Measurements from ENCODE around the gene CHRDL2. TPM values are rescaled to one million over a fixed set of nuclear protein-coding genes. Genes with fewer than 3 reads are reported as not detected.

Gene CHRDL2
- total and polyA plus RNA-seq, 3 donors from 2014 or later = 3.5 to 12.0 (median 5.3) TPM

DNA sequence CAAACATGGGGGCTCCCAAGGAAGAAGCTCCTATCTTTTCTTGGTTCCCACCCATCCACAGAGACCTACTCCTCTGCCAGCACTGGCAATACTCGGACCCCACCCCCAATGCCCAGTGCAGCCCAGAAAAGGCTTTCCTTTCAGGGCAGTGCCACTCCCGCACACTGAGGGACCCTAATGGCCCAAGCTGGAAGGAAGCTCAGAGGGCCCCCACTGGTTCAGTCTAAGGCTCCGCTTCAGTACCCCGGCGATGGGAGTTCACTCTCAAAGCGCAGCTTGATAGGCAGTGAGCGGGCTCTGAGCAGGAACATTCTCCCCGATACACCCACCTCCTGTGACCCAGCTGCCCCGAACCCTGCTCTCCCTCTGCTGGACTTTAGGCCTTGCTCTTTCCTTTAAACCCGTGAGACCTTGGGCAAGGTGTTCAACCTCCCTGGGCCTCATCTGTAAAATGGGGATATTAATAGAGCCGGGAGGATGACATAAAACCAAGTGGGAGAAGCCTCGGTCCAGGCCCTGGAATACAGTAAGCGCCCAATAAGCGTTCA is 48.4 kb downstream of the CHRDL2 start:
- no peaks in the 10 kb centered on the region for H3K36me3 ChIP-seq (ENCODE audit: low read depth, missing control alignments)
- no peaks in the 10 kb centered on the region for H3K9me3 ChIP-seq
- intact Hi-C loops (cut with DNase I; ENCODE audit: low total_unique reads) = loop anchor here (5.0 kb wide), 1 partner anchor 51 kb away; no protein-coding TSS in a partner anchor
- peaks cover 3% of the 10 kb centered on the region for H3K4me1 ChIP-seq
- no peaks in the 10 kb centered on the region for H3K27me3 ChIP-seq
- TF ChIP-seq, protein P1, sequence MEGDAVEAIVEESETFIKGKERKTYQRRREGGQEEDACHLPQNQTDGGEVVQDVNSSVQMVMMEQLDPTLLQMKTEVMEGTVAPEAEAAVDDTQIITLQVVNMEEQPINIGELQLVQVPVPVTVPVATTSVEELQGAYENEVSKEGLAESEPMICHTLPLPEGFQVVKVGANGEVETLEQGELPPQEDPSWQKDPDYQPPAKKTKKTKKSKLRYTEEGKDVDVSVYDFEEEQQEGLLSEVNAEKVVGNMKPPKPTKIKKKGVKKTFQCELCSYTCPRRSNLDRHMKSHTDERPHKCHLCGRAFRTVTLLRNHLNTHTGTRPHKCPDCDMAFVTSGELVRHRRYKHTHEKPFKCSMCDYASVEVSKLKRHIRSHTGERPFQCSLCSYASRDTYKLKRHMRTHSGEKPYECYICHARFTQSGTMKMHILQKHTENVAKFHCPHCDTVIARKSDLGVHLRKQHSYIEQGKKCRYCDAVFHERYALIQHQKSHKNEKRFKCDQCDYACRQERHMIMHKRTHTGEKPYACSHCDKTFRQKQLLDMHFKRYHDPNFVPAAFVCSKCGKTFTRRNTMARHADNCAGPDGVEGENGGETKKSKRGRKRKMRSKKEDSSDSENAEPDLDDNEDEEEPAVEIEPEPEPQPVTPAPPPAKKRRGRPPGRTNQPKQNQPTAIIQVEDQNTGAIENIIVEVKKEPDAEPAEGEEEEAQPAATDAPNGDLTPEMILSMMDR (IDR thresholded peaks at IDR 0.05) = no peak
- no peak for TF ChIP-seq POLR2A (IDR thresholded peaks at IDR 0.05)
- no peak overlapping the region for H3K27ac ChIP-seq
- DNase-seq = no peak
- H3K4me3 ChIP-seq = peak overlapping the region; percentile 49 to 56
- 65 to 76% methylated on average over 12 to 14 of the region's 14 CpGs for WGBS, 2 donors

- 66 to 73% methylated on average over 12 of the region's 12 CpGs for WGBS, 2 donors
- TF ChIP-seq POLR2A (IDR thresholded peaks at IDR 0.05) = no peak
- TF ChIP-seq, protein P1 (IDR thresholded peaks at IDR 0.05) = no peak
- Histone ChIP-seq H3K36me3 (ENCODE audit: low read depth, missing control alignments) (no peaks in the 10 kb centered on the region), H3K27ac (no peak overlapping the region), H3K4me3 (no peak overlapping the region), H3K9me3 (no peaks in the 10 kb centered on the region), H3K27me3 (no peaks in the 10 kb centered on the region), H3K4me1 (peaks cover 3% of the 10 kb centered on the region)
- intact Hi-C loops (cut with DNase I; ENCODE audit: low total_unique reads) = loop anchor here (5.0 kb wide), 1 partner anchor 50 kb away; no protein-coding TSS in a partner anchor
- no peak for DNase-seq
Observed at GRCh38 chr11:74681686-74682651, 49.3 kb downstream of the CHRDL2 start.

DNA sequence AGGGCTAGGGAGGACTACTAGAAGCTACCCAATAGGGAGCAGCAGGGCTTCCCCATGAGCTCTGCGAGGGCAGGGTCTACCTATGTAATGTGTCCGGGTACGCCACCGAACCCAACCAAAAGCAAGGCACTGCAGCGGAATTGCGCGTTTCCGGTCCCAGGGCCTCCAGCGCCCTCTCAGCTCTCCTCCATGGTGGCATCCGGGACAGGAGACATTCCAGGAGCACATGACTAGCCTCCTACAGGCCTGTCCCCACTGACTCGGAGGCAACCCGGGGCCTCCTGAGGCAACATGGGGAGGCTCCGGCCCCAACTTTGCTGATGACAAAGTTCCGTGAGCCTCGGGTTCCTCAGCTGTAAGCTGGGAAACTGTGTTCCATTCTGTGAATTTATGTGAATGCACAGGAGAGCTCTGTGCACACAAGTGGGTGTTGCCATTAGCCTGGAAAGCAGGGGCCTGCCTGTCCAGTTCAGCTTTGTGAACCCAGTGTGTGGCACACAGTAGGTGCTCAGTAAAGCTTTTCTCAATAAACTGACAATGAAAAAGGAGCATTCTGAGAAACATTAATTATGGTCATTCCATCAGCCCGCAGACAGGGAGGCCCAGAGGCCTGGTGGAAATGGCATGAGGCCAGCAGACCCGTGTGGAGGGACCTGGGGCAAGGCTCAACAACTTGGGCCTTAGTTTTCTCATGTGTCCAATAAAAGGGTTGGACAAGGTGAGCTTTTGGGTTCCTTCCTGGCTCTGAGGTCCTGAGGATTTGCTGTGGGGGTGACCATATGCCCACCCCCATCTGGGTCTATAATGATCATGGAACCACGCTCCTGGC is 50.3 kb downstream of the CHRDL2 start:
- intact Hi-C loops (cut with DNase I; ENCODE audit: low total_unique reads) = loop anchor here (5.0 kb wide), 1 partner anchor 49 kb away; no protein-coding TSS in a partner anchor
- 89 to 90% methylated on average over 14 to 17 of the region's 18 CpGs for WGBS, 2 donors
- TF ChIP-seq, protein P1 (IDR thresholded peaks at IDR 0.05) = no peak
- no peak for TF ChIP-seq POLR2A (IDR thresholded peaks at IDR 0.05)
- H3K9me3 ChIP-seq = no peaks in the 10 kb centered on the region
- peak; percentile 13 for DNase-seq
- H3K27me3 ChIP-seq = no peaks in the 10 kb centered on the region
- no peak overlapping the region for H3K4me3 ChIP-seq
- peaks cover 3% of the 10 kb centered on the region for H3K4me1 ChIP-seq
- H3K27ac ChIP-seq = no peak overlapping the region
- no peaks in the 10 kb centered on the region for H3K36me3 ChIP-seq (ENCODE audit: low read depth, missing control alignments)

DNA sequence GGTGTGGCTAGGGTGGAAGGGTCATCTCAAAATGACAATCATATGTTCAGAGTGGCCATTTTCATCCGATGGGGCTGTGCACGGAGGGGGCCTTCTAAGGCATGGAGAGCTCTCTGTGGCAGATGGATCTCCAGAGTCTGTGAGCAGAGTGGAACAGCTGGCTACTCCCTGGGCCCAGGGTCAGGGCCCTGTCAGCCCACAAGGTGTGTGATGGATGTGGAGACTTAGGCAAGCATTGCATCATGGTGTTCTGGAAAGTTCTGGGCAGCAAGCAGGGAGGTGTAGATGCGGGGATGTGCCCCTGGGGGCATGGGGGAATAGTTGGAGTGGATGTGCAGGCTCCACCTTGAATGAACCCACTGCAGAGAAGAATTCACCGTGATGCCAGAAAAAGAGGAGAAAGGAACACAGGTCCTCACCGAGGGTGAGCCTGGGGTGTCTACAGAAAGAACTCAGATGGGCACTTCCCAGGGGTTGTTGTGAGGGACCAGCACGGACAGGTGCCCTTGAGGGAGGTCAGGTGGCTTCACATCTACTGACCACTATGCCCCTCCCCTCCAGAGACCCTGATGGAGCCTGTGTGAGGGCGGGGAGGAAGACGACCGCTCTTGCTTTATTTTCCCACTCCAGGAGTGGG is 51.1 kb downstream of the CHRDL2 start:
- no peaks in the 10 kb centered on the region for H3K27me3 ChIP-seq
- 97 to 98% methylated on average over 9 of the region's 9 CpGs for WGBS, 2 donors
- intact Hi-C loops (cut with DNase I; ENCODE audit: low total_unique reads) = loop anchor here (5.0 kb wide), 1 partner anchor 48 kb away; no protein-coding TSS in a partner anchor
- no peak overlapping the region for H3K4me3 ChIP-seq
- DNase-seq = peak; percentile 5
- TF ChIP-seq, protein P1 (IDR thresholded peaks at IDR 0.05) = no peak
- H3K27ac ChIP-seq = no peak overlapping the region
- peaks cover 3% of the 10 kb centered on the region for H3K4me1 ChIP-seq
- H3K36me3 ChIP-seq (ENCODE audit: low read depth, missing control alignments) = no peaks in the 10 kb centered on the region
- H3K9me3 ChIP-seq = no peaks in the 10 kb centered on the region

All from testis (tissue), 3 donors.